ENCODE measurements around the gene OPCML.

GRCh38 chr11:132908414-132908810 lies 623.9 kb downstream of the OPCML start:
- TF ChIP-seq CTCF (conservative IDR thresholded peaks at IDR 0.05; ENCODE audit: low read depth in 2 of 2) (no peak), JUNB (IDR thresholded peaks at IDR 0.05; ENCODE audit: unreplicated experiment) (no peak), CREB1 (CRISPR knock-in tag; IDR thresholded peaks at IDR 0.05; ENCODE audit: low read depth) (no peak), EZH2 (IDR thresholded peaks at IDR 0.05; ENCODE audit: low read depth, unreplicated experiment) (no peak), EZH2phosphoT487 (IDR thresholded peaks at IDR 0.05; ENCODE audit: unreplicated experiment) (no peak), POLR2AphosphoS5 (IDR thresholded peaks at IDR 0.05; ENCODE audit: low read depth) (no peak), STAT1 (IDR thresholded peaks at IDR 0.05; ENCODE audit: unreplicated experiment) (no peak), ETS1 (IDR thresholded peaks at IDR 0.05) (no peak), NANOG (IDR thresholded peaks at IDR 0.05; ENCODE audit: borderline replicate concordance) (no peak), ZNF331 (CRISPR knock-in tag; IDR thresholded peaks at IDR 0.05; ENCODE audit: low read depth) (no peak)
- TF ChIP-seq, protein P1, sequence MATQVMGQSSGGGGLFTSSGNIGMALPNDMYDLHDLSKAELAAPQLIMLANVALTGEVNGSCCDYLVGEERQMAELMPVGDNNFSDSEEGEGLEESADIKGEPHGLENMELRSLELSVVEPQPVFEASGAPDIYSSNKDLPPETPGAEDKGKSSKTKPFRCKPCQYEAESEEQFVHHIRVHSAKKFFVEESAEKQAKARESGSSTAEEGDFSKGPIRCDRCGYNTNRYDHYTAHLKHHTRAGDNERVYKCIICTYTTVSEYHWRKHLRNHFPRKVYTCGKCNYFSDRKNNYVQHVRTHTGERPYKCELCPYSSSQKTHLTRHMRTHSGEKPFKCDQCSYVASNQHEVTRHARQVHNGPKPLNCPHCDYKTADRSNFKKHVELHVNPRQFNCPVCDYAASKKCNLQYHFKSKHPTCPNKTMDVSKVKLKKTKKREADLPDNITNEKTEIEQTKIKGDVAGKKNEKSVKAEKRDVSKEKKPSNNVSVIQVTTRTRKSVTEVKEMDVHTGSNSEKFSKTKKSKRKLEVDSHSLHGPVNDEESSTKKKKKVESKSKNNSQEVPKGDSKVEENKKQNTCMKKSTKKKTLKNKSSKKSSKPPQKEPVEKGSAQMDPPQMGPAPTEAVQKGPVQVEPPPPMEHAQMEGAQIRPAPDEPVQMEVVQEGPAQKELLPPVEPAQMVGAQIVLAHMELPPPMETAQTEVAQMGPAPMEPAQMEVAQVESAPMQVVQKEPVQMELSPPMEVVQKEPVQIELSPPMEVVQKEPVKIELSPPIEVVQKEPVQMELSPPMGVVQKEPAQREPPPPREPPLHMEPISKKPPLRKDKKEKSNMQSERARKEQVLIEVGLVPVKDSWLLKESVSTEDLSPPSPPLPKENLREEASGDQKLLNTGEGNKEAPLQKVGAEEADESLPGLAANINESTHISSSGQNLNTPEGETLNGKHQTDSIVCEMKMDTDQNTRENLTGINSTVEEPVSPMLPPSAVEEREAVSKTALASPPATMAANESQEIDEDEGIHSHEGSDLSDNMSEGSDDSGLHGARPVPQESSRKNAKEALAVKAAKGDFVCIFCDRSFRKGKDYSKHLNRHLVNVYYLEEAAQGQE (IDR thresholded peaks at IDR 0.05; ENCODE audit: unreplicated experiment) = no peak

Data from GM23338 (cell line).